ENCODE results near the gene MAN2C1.

MAN2C1 gene

GRCh38 chr15:75328493-75329314 lies 39.7 kb downstream of the MAN2C1 start:
- Histone ChIP-seq H3K9ac (ENCODE audit: low read length) (no peak overlapping the region), H3K9me2 (replicated peaks; ENCODE audit: insufficient read depth, low read length) (no peaks in the 10 kb centered on the region), H3K27me3 (replicated peaks; ENCODE audit: insufficient read depth, low read length) (no peaks in the 10 kb centered on the region), H4K20me1 (ENCODE audit: insufficient read depth, low read length) (no peaks in the 10 kb centered on the region), H3K4me2 (ENCODE audit: low read depth, low read length) (no peak overlapping the region), H3K4me1 (ENCODE audit: low read length) (no peaks in the 10 kb centered on the region), H3K79me2 (ENCODE audit: low read length) (no peaks in the 10 kb centered on the region), H2AFZ (ENCODE audit: low read length) (no peak overlapping the region), H3K27ac (ENCODE audit: low read length) (no peak overlapping the region), H3K36me3 (replicated peaks; ENCODE audit: insufficient read depth, low read length) (no peaks in the 10 kb centered on the region), H3F3A (ENCODE audit: insufficient read depth, low read length) (peaks cover 4% of the 10 kb centered on the region), H3K4me3 (ENCODE audit: low read length) (no peak overlapping the region), H3K9me3 (replicated peaks; ENCODE audit: insufficient read depth, low read length) (no peaks in the 10 kb centered on the region)
- TF ChIP-seq CTCF (IDR thresholded peaks at IDR 0.05; ENCODE audit: low read length): no peak
- no peak for TF ChIP-seq EZH2 (optimal IDR thresholded peaks at IDR 0.05; ENCODE audit: low read depth, low read length)
- no peak for TF ChIP-seq EZH2phosphoT487 (IDR thresholded peaks at IDR 0.05; ENCODE audit: low read length)
- no peak for DNase-seq

- Histone ChIP-seq H3F3A (ENCODE audit: insufficient read depth, low read length) (no peaks in the 10 kb centered on the region), H3K4me2 (ENCODE audit: low read depth, low read length) (no peak overlapping the region), H3K27ac (ENCODE audit: low read length) (no peak overlapping the region), H3K36me3 (replicated peaks; ENCODE audit: insufficient read depth, low read length) (no peaks in the 10 kb centered on the region), H3K9ac (ENCODE audit: low read length) (no peak overlapping the region), H3K9me2 (replicated peaks; ENCODE audit: insufficient read depth, low read length) (no peaks in the 10 kb centered on the region), H3K9me3 (replicated peaks; ENCODE audit: insufficient read depth, low read length) (no peaks in the 10 kb centered on the region), H3K27me3 (replicated peaks; ENCODE audit: insufficient read depth, low read length) (no peaks in the 10 kb centered on the region), H4K20me1 (ENCODE audit: insufficient read depth, low read length) (no peaks in the 10 kb centered on the region), H3K4me3 (ENCODE audit: low read length) (no peak overlapping the region), H3K4me1 (ENCODE audit: low read length) (no peaks in the 10 kb centered on the region), H3K79me2 (ENCODE audit: low read length) (no peaks in the 10 kb centered on the region), H2AFZ (ENCODE audit: low read length) (no peak overlapping the region)
- no peak for DNase-seq
- TF ChIP-seq EZH2 (optimal IDR thresholded peaks at IDR 0.05; ENCODE audit: low read depth, low read length): no peak
- TF ChIP-seq EZH2phosphoT487 (IDR thresholded peaks at IDR 0.05; ENCODE audit: low read length): no peak
- TF ChIP-seq CTCF (IDR thresholded peaks at IDR 0.05; ENCODE audit: low read length): no peak
Measured at GRCh38 chr15:75327491-75327890, 40.9 kb downstream of the MAN2C1 start.

GRCh38 chr15:75327005-75327404 lies 41.4 kb downstream of the MAN2C1 start:
- Histone ChIP-seq H3K27me3 (replicated peaks; ENCODE audit: insufficient read depth, low read length) (no peaks in the 10 kb centered on the region), H2AFZ (ENCODE audit: low read length) (no peak overlapping the region), H3F3A (ENCODE audit: insufficient read depth, low read length) (no peaks in the 10 kb centered on the region), H3K4me1 (ENCODE audit: low read length) (no peaks in the 10 kb centered on the region), H3K9me3 (replicated peaks; ENCODE audit: insufficient read depth, low read length) (no peaks in the 10 kb centered on the region), H3K79me2 (ENCODE audit: low read length) (no peaks in the 10 kb centered on the region), H3K36me3 (replicated peaks; ENCODE audit: insufficient read depth, low read length) (no peaks in the 10 kb centered on the region), H3K27ac (ENCODE audit: low read length) (no peak overlapping the region), H4K20me1 (ENCODE audit: insufficient read depth, low read length) (no peaks in the 10 kb centered on the region), H3K9me2 (replicated peaks; ENCODE audit: insufficient read depth, low read length) (no peaks in the 10 kb centered on the region), H3K4me3 (ENCODE audit: low read length) (no peak overlapping the region), H3K4me2 (ENCODE audit: low read depth, low read length) (no peak overlapping the region), H3K9ac (ENCODE audit: low read length) (no peak overlapping the region)
- no peak for DNase-seq
- no peak for TF ChIP-seq CTCF (IDR thresholded peaks at IDR 0.05; ENCODE audit: low read length)
- TF ChIP-seq EZH2 (optimal IDR thresholded peaks at IDR 0.05; ENCODE audit: low read depth, low read length): no peak
- TF ChIP-seq EZH2phosphoT487 (IDR thresholded peaks at IDR 0.05; ENCODE audit: low read length): no peak
